ENCODE measurements around the gene NAT16.
"Not testable (repeated sequence)": the region's sequence is repeated elsewhere in the genome, so short reads cannot be mapped to it uniquely, and the experiment has no call there.

Gene NAT16

GRCh38 chr7:101137651-101138212 lies 42.4 kb downstream of the NAT16 start:
- FAIRE-seq (no peak), DNase-seq (ENCODE audit: insufficient read length, low spot score) (no peak)
- no peak for TF ChIP-seq CTCF (IDR thresholded peaks at IDR 0.05; ENCODE audit: insufficient read depth, missing control alignments)

- peak; percentile 1 for DNase-seq (ENCODE audit: insufficient read length, low spot score)
- TF ChIP-seq CTCF (IDR thresholded peaks at IDR 0.05; ENCODE audit: insufficient read depth, missing control alignments) = no peak
- no peak for FAIRE-seq
These were observed 45.6 kb downstream of the NAT16 start for GRCh38 chr7:101134399-101134980.

- TF ChIP-seq CTCF (IDR thresholded peaks at IDR 0.05; ENCODE audit: insufficient read depth, missing control alignments) = no peak
- FAIRE-seq (no peak), DNase-seq (ENCODE audit: insufficient read length, low spot score) (no peak)
These were observed 46.3 kb downstream of the NAT16 start for GRCh38 chr7:101133621-101134398.

- DNase-seq (ENCODE audit: insufficient read length, low spot score); FAIRE-seq: not testable (repeated sequence)
These were observed 47.2 kb downstream of the NAT16 start for GRCh38 chr7:101132626-101133600.

GRCh38 chr7:101129603-101130117 lies 50.4 kb downstream of the NAT16 start:
- no peak for TF ChIP-seq CTCF (IDR thresholded peaks at IDR 0.05; ENCODE audit: insufficient read depth, missing control alignments)
- FAIRE-seq (no peak), DNase-seq (ENCODE audit: insufficient read length, low spot score) (no peak)

GRCh38 chr7:101128040-101128834 lies 51.9 kb downstream of the NAT16 start:
- TF ChIP-seq CTCF (IDR thresholded peaks at IDR 0.05; ENCODE audit: insufficient read depth, missing control alignments) = no peak

More at GRCh38 chr7:101128040-101128834, 51.9 kb downstream of the NAT16 start:
- DNase-seq (ENCODE audit: insufficient read length, low spot score) = no peak
- no peak for FAIRE-seq
